Skin epidermis (tissue), 12 donors: Measurements from ENCODE around the gene RASL11B.

Experiments used
- H3K27ac ChIP-seq, 21 experiments: fragments of 200-600 bp; sonication (generic) in 11 of 21; one replicate each; pipeline ENCODE4 v1.5.0; 2020; ENCODE audit warnings: mild to moderate bottlenecking in 3 of 21, inconsistent platforms in 2 of 21, moderate library complexity in 2 of 21
- H3K4me3 ChIP-seq, 7 experiments: fragments of 200-600 bp; sonication (generic) in 2 of 7; one replicate each; pipeline ENCODE4 v1.5.0; 2020; ENCODE audit warnings: inconsistent platforms in 2 of 7, mild to moderate bottlenecking in 2 of 7, moderate library complexity in 1 of 7

RASL11B gene

GRCh38 chr4:52868133-52868532 is 6.0 kb downstream of the RASL11B start:
- Histone ChIP-seq H3K4me3 (no peak overlapping the region), H3K27ac (peak overlapping the region in 1 of 21 experiments; percentile 35)

- no peak overlapping the region for H3K4me3 ChIP-seq
- H3K27ac ChIP-seq, result peak overlapping the region in 7 of 21 experiments; percentile 6 to 56 (median 21)
Observed at GRCh38 chr4:52869196-52869595, 7.1 kb downstream of the RASL11B start.

- Histone ChIP-seq H3K4me3 (no peak overlapping the region), H3K27ac (peak overlapping the region in 8 of 21 experiments; percentile 2 to 56 (median 8))
Observed at GRCh38 chr4:52869656-52870055, 7.5 kb downstream of the RASL11B start.

- no peak overlapping the region for H3K4me3 ChIP-seq
- peak overlapping the region in 4 of 21 experiments; percentile 2 to 45 (median 5) for H3K27ac ChIP-seq
Observed at GRCh38 chr4:52870225-52870624, 8.1 kb downstream of the RASL11B start.

- Histone ChIP-seq H3K4me3 (no peak overlapping the region), H3K27ac (no peak overlapping the region)
Observed at GRCh38 chr4:52873191-52873590, 11.1 kb downstream of the RASL11B start.

- Histone ChIP-seq H3K27ac (no peak overlapping the region), H3K4me3 (no peak overlapping the region)
Observed at GRCh38 chr4:52873861-52874343, 11.8 kb downstream of the RASL11B start.

- Histone ChIP-seq H3K27ac (no peak overlapping the region), H3K4me3 (no peak overlapping the region)
Observed at GRCh38 chr4:52874948-52875347, 12.8 kb downstream of the RASL11B start.

- H3K4me3 ChIP-seq, result no peak overlapping the region
Observed at GRCh38 chr4:52876069-52876468, 14.0 kb downstream of the RASL11B start.

GRCh38 chr4:52877036-52877435 is 14.9 kb downstream of the RASL11B start:
- Histone ChIP-seq H3K27ac (no peak overlapping the region), H3K4me3 (no peak overlapping the region)

More at GRCh38 chr4:52876069-52876468, 14.0 kb downstream of the RASL11B start:
- no peak overlapping the region for H3K27ac ChIP-seq

GRCh38 chr4:52877694-52878093 is 15.6 kb downstream of the RASL11B start:
- Histone ChIP-seq H3K27ac (no peak overlapping the region), H3K4me3 (no peak overlapping the region)

GRCh38 chr4:52879471-52879870 is 17.4 kb downstream of the RASL11B start:
- Histone ChIP-seq H3K4me3 (no peak overlapping the region), H3K27ac (no peak overlapping the region)

GRCh38 chr4:52880994-52881393 is 18.9 kb downstream of the RASL11B start:
- no peak overlapping the region for H3K27ac ChIP-seq
- H3K4me3 ChIP-seq, result no peak overlapping the region

- no peak overlapping the region for H3K27ac ChIP-seq
Observed at GRCh38 chr4:52883183-52883621, 21.1 kb downstream of the RASL11B start.

GRCh38 chr4:52883707-52884669 is 21.9 kb downstream of the RASL11B start:
- Histone ChIP-seq H3K4me3 (no peak overlapping the region), H3K27ac (no peak overlapping the region)

More at GRCh38 chr4:52883183-52883621, 21.1 kb downstream of the RASL11B start:
- H3K4me3 ChIP-seq, result no peak overlapping the region

GRCh38 chr4:52884994-52885393 is 22.9 kb downstream of the RASL11B start:
- Histone ChIP-seq H3K27ac (no peak overlapping the region), H3K4me3 (no peak overlapping the region)

GRCh38 chr4:52889354-52889753 is 27.2 kb downstream of the RASL11B start:
- Histone ChIP-seq H3K27ac (peak overlapping the region in 1 of 21 experiments; percentile 37), H3K4me3 (no peak overlapping the region)

GRCh38 chr4:52889778-52890520 is 27.8 kb downstream of the RASL11B start:
- H3K27ac ChIP-seq, result peak overlapping the region in 2 of 21 experiments; percentile 17 to 37
- H3K4me3 ChIP-seq, result no peak overlapping the region

GRCh38 chr4:52890521-52890791 is 28.3 kb downstream of the RASL11B start:
- Histone ChIP-seq H3K27ac (peak overlapping the region in 2 of 21 experiments; percentile 17 to 37), H3K4me3 (no peak overlapping the region)

- H3K27ac ChIP-seq, result peak overlapping the region in 1 of 21 experiments; percentile 37
Observed at GRCh38 chr4:52891743-52892142, 29.6 kb downstream of the RASL11B start.

GRCh38 chr4:52892880-52893279 is 30.8 kb downstream of the RASL11B start:
- Histone ChIP-seq H3K4me3 (no peak overlapping the region), H3K27ac (no peak overlapping the region)

More at GRCh38 chr4:52891743-52892142, 29.6 kb downstream of the RASL11B start:
- no peak overlapping the region for H3K4me3 ChIP-seq
